ENCODE data around the gene ZFP91. TPM values are rescaled to one million over a fixed set of nuclear protein-coding genes. Genes with fewer than 3 reads are reported as not detected.

ZFP91 gene
- total and polyA plus RNA-seq, 12 donors: 6.6 to 58.1 (median 49.3) TPM

DNA sequence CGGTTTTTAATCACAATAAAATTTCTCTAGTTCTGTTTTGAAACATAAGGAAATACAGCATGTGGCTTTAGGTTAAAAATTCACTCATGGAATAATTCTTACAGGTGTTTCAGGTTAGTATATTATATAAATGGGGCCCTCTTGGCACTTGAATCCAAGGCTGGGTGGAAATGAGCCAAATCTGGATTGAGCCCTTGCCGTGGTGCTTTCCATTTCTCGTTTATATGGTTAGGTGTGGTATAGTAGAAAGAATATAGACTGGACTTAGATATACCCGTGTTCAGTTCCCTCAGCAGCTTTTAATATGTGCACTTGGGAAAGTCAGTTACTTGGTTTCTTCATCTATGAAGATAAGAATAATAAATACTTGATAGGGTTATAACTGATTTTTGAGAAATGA, 16.0 kb downstream of the ZFP91 start:
- no peaks in the 10 kb centered on the region for H3K36me3 ChIP-seq (replicated peaks in 1 of 2)
- H3K9me3 ChIP-seq (replicated peaks in 1 of 3): no peaks in the 10 kb centered on the region
- no peak for TF ChIP-seq POLR2A (IDR thresholded peaks at IDR 0.05)
- TF ChIP-seq, protein P1, sequence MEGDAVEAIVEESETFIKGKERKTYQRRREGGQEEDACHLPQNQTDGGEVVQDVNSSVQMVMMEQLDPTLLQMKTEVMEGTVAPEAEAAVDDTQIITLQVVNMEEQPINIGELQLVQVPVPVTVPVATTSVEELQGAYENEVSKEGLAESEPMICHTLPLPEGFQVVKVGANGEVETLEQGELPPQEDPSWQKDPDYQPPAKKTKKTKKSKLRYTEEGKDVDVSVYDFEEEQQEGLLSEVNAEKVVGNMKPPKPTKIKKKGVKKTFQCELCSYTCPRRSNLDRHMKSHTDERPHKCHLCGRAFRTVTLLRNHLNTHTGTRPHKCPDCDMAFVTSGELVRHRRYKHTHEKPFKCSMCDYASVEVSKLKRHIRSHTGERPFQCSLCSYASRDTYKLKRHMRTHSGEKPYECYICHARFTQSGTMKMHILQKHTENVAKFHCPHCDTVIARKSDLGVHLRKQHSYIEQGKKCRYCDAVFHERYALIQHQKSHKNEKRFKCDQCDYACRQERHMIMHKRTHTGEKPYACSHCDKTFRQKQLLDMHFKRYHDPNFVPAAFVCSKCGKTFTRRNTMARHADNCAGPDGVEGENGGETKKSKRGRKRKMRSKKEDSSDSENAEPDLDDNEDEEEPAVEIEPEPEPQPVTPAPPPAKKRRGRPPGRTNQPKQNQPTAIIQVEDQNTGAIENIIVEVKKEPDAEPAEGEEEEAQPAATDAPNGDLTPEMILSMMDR (IDR thresholded peaks at IDR 0.05): no peak
- intact Hi-C loops (cut with DNase I): no loop called here
- WGBS, 4 donors: 88 to 93% (median 92%) methylated on average over 4 of the region's 4 CpGs
- H3K27ac ChIP-seq: no peak overlapping the region
- no peaks in the 10 kb centered on the region for H3K27me3 ChIP-seq
- no peak overlapping the region for H3K4me3 ChIP-seq
- no peak for DNase-seq
- H3K4me1 ChIP-seq (replicated peaks in 1 of 2): peaks cover 0 to 21% of the 10 kb centered on the region in 2 donors

DNA sequence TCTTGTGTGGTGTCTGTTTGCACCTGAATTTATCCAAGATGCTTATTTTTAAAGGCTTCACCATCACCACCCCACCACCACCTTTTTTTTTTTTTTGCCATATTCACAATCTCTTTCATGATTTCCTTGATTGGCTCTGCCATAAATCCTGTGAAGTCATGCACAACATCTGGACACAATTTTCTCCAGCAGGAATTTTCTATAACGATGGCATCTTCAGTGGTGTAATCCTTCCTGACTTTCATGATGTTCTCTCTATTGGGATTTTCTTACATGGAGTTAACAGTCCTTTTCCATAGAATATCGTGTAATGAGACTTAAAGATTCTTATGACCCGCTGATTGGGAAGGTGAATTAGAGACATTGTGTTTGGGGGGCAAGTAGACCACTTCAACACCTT, 17.8 kb downstream of the ZFP91 start:
- no peak for DNase-seq
- Histone ChIP-seq H3K4me1 (replicated peaks in 1 of 2) (peaks cover 0 to 21% of the 10 kb centered on the region in 2 donors), H3K27ac (no peak overlapping the region), H3K9me3 (replicated peaks in 1 of 3) (no peaks in the 10 kb centered on the region), H3K27me3 (no peaks in the 10 kb centered on the region), H3K36me3 (replicated peaks in 1 of 2) (no peaks in the 10 kb centered on the region), H3K4me3 (no peak overlapping the region)
- no peak for TF ChIP-seq POLR2A (IDR thresholded peaks at IDR 0.05)
- TF ChIP-seq, protein P1 (IDR thresholded peaks at IDR 0.05): no peak
- WGBS, 4 donors: 88 to 93% (median 89%) methylated on average over 3 of the region's 3 CpGs
- intact Hi-C loops (cut with DNase I): no loop called here

DNA sequence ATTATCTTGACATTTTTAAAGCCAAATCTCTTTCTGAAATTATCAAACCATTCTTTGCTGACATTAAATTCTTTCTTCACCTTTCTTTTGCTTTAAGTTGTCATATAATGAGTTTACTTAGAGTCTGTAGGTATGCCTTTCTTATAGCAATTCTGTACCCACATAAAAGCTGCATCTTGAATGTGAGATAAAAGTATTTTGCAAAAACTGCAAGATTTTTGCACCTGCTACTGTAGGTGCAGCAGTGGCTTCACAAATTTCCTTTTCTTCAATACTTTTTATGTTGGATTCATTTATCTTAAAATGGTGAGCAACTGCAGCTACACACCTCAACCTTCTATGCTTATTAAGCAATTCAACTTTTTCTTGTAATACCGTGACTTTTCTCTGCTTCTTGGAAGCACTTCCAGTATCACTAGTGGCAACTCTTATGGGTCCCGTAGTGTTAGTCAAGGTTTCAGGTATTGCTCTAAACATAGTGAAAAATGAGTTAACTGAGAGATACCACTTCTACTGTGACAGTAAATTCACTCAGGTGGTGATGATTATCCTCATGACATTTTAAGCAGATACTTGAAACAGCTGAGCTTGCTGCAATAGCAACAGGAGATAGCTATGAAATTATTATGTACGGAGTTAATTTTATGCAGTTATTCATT, 18.8 kb downstream of the ZFP91 start:
- no peaks in the 10 kb centered on the region for H3K27me3 ChIP-seq
- no peaks in the 10 kb centered on the region for H3K9me3 ChIP-seq (replicated peaks in 1 of 3)
- peaks cover 0 to 21% of the 10 kb centered on the region in 2 donors for H3K4me1 ChIP-seq (replicated peaks in 1 of 2)
- H3K4me3 ChIP-seq: no peak overlapping the region
- H3K36me3 ChIP-seq (replicated peaks in 1 of 2): no peaks in the 10 kb centered on the region
- no peak for TF ChIP-seq POLR2A (IDR thresholded peaks at IDR 0.05)
- TF ChIP-seq, protein P1 (IDR thresholded peaks at IDR 0.05): no peak
- 68 to 80% (median 72%) methylated on average over 3 of the region's 3 CpGs for WGBS, 4 donors
- DNase-seq: no peak
- intact Hi-C loops (cut with DNase I): no loop called here
- no peak overlapping the region for H3K27ac ChIP-seq

DNA sequence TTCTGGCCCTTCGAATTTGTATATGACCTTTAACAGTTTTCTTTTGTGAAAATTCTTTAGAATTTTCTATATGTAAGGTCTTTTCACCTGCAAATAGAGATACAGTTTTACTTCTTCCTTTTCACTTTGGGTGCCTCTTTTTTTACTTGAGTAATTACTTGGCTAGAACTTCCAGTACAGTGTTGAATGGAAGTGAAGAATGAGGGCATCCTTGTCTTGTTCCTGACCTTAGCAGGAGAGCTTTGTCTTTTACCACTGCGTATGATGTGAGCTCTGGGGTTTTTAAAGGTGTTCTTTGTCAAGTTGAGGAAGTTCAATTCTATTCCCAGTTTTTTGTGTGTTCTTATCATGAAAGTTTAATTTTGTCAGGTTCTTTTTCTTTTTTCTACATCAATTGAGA, 21.6 kb downstream of the ZFP91 start:
- H3K27me3 ChIP-seq: no peaks in the 10 kb centered on the region
- TF ChIP-seq, protein P1 (IDR thresholded peaks at IDR 0.05): no peak
- TF ChIP-seq POLR2A (IDR thresholded peaks at IDR 0.05): no peak
- H3K27ac ChIP-seq: no peak overlapping the region
- no peak for DNase-seq
- intact Hi-C loops (cut with DNase I): no loop called here
- H3K4me1 ChIP-seq (replicated peaks in 1 of 2): peaks cover 4 to 19% of the 10 kb centered on the region in 2 donors
- H3K9me3 ChIP-seq (replicated peaks in 1 of 3): no peaks in the 10 kb centered on the region
- 78 to 82% (median 79%) methylated on average over 2 of the region's 2 CpGs for WGBS, 4 donors
- no peak overlapping the region for H3K4me3 ChIP-seq
- no peaks in the 10 kb centered on the region for H3K36me3 ChIP-seq (replicated peaks in 1 of 2)

Measured in adrenal gland (tissue), 12 donors.